GM10248 (cell line): Measurements from ENCODE around the gene ZBED1.
"Not testable (repeated sequence)": the region's sequence is repeated elsewhere in the genome, so short reads cannot be mapped to it uniquely, and the experiment has no call there.

Source experiments
- CTCF ChIA-PET: fragments of 300-600 bp; sonication (Branson Sonifier 250); formaldehyde crosslinking; extraction: SDS; loops from one replicate; lab custom pipeline; 2021; ENCODE audit warnings: antibody characterized with exemption; lab: Yijun Ruan, JAX
- POLR2A ChIA-PET: fragments of 350-650 bp; sonication (Branson Sonifier 250); formaldehyde crosslinking; extraction: SDS; loops from one replicate; lab custom pipeline; 2020; ENCODE audit warnings: antibody characterized with exemption; lab: Yijun Ruan, JAX
- DNase-seq: peaks from one replicate; pipeline ENCODE4 v3.0.0; 2012; ENCODE audit errors: extremely low spot score
- TF ChIP-seq, protein P1 (sequence below): IDR thresholded peaks from 2 replicates; pipeline ENCODE4 v1.5.1; 2012; ENCODE audit warnings: mild to moderate bottlenecking, low read depth; ENCODE audit errors: extremely low read depth, missing control alignments, control extremely low read depth

Gene ZBED1

GRCh38 chrX:2536141-2536540 is 35.4 kb upstream of the ZBED1 start:
- no peak for DNase-seq
- CTCF ChIA-PET, result no interaction called here
- POLR2A ChIA-PET, result no interaction called here
- TF ChIP-seq, protein P1, sequence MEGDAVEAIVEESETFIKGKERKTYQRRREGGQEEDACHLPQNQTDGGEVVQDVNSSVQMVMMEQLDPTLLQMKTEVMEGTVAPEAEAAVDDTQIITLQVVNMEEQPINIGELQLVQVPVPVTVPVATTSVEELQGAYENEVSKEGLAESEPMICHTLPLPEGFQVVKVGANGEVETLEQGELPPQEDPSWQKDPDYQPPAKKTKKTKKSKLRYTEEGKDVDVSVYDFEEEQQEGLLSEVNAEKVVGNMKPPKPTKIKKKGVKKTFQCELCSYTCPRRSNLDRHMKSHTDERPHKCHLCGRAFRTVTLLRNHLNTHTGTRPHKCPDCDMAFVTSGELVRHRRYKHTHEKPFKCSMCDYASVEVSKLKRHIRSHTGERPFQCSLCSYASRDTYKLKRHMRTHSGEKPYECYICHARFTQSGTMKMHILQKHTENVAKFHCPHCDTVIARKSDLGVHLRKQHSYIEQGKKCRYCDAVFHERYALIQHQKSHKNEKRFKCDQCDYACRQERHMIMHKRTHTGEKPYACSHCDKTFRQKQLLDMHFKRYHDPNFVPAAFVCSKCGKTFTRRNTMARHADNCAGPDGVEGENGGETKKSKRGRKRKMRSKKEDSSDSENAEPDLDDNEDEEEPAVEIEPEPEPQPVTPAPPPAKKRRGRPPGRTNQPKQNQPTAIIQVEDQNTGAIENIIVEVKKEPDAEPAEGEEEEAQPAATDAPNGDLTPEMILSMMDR, result no peak

GRCh38 chrX:2534261-2535021 is 33.7 kb upstream of the ZBED1 start:
- DNase-seq, CTCF ChIA-PET, POLR2A ChIA-PET: not testable (repeated sequence)

DNA sequence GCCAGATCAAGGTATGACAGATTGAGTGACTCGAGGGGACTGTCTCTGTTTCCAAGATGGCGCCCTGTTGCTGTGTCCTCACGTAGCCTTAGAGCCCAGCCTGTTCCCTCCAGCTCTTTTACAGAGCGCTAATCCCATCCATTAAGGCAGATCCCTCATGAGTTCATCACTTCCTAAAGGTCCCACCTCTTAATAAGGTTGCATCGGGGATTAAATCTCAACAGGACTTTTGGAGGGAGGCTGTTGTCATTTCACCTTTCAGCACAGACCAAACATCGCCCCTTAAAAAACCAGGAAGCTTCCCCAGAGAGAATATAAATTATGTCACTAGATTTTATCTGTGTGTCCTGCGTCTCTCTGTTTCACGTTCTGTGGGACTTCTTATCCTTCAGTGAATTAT is 32.6 kb upstream of the ZBED1 start:
- ChIA-PET CTCF (no interaction called here), POLR2A (no interaction called here)
- DNase-seq, result no peak
- TF ChIP-seq, protein P1, result no peak

GRCh38 chrX:2526390-2526789 is 25.6 kb upstream of the ZBED1 start:
- TF ChIP-seq, protein P1, result no peak
- ChIA-PET POLR2A (no interaction called here), CTCF (no interaction called here)
- no peak for DNase-seq

GRCh38 chrX:2523911-2524310 is 23.1 kb upstream of the ZBED1 start:
- TF ChIP-seq, protein P1, result no peak
- CTCF ChIA-PET, result no interaction called here
- POLR2A ChIA-PET, result no interaction called here
- DNase-seq, result no peak

DNA sequence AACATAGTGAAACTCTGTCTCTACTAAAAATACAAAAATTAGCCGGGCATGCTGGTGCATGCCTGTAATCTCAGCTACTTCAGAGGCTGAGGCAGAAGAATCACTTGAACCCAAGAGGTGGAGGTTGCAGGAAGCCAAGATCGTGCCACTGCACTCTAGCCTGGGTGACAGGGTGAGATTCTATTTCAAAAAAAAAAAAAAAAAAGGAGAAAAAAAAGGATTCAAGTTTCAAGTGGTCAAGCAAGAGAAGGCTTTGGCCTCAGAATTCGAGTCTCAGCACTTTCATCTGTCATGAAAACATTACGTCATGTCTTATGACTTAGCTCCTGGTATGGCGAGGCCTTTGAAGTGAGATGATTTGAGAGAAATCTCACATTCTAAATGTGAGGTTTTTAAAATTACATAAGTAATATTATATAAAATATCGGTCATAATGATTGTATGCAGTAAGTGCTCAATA is 21.2 kb upstream of the ZBED1 start:
- TF ChIP-seq, protein P1, result no peak
- ChIA-PET POLR2A (no interaction called here), CTCF (no interaction called here)
- DNase-seq, result peak; percentile 61

DNA sequence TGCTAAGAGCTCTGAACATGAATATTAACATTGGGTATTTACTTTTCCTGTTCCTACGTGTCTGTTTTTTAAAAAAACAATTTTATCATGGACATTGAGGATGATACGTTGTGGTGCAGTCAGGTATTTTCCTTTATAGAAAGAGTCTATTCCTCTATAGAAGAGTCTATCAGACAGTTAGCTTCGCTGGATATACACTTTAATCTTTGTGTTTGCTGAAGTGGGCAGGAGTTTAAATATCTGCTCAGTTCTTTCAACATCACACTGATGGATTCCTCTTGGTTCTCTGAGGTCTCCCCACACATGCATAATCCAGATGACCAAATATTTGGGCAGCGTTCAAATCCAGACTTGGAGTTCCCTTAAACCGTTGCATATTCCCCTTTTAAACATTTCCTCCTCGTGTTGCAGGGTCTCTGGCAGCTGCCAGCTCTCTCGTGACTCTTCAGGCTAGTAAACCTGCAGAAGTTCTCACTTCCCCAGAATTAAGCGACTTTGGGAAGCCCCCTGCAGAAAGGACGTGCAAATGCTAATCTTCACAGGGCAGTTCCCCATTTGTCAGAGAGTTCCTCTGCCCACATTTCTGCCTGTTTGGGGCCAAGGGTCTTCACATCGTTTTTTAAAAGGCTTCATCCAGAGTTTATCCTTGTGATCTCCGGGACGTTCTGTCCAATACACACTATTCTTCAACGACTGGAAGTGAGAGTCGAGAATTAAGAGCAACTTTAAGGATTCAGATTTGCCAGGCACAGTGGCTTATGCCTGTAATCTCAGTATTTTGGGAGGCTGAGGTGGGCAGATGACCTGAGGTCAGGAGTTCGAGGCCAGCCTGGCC is 20.5 kb upstream of the ZBED1 start:
- TF ChIP-seq, protein P1, result no peak
- ChIA-PET CTCF (no interaction called here), POLR2A (no interaction called here)
- peak; percentile 71 for DNase-seq
